Measurements from ENCODE around the gene SUDS3.

The SUDS3 gene

GRCh38 chr12:118447181-118447580, 70.8 kb downstream of the SUDS3 start:
- no peak for DNase-seq (ENCODE audit: low read depth in 2 of 2, low spot score in 1 of 2)

- no peak for DNase-seq (ENCODE audit: low read depth in 2 of 2, low spot score in 1 of 2)
Measured at GRCh38 chr12:118448341-118448740, 72.0 kb downstream of the SUDS3 start.

DNA sequence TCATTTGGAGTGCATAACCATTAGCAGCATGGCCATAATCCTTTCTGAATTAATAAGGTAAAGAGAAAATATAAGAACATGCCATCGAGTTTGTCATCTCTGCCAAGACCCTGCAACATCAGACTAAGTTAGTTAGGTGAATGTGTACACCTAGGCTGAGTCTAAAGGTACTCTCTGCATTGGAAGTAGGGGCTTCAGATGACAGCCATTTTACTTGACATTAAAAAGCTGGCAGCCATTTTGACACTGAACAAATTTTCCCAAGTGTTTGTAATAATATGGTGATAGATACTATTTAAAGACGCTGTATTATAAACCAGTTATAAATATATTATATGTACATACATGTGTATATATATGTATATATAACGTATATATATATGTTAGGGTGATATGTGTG, 79.0 kb downstream of the SUDS3 start:
- no peak for DNase-seq (ENCODE audit: low read depth in 2 of 2, low spot score in 1 of 2)

GRCh38 chr12:118456741-118457140, 80.4 kb downstream of the SUDS3 start:
- DNase-seq (ENCODE audit: low read depth in 2 of 2, low spot score in 1 of 2) = no peak

GRCh38 chr12:118459110-118459509, 82.8 kb downstream of the SUDS3 start:
- no peak for DNase-seq (ENCODE audit: low read depth in 2 of 2, low spot score in 1 of 2)

- no peak for DNase-seq (ENCODE audit: low read depth in 2 of 2, low spot score in 1 of 2)
Measured at GRCh38 chr12:118463677-118464076, 87.3 kb downstream of the SUDS3 start.

DNA sequence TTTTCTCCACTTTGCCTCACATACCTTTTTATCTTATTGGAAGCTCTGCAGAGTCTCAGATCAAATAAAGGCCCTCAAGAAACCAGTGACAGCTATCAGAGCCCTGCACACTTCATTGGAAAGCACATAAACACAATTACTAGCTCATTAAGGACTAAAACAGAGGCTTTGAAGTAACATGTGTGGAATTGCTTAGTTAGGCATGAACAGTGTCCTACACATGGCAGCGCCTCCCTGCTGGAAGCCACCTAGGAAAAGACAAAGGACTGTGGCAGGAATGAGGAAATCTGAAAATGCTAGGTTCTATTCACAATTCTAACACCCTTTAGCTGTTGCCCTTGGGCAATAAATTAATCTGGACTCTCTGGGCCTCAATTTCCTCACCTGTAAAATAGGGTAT, 89.4 kb downstream of the SUDS3 start:
- no peak for DNase-seq (ENCODE audit: low read depth in 2 of 2, low spot score in 1 of 2)

Measured in stimulated activated CD8-positive, alpha-beta memory T cell treated with anti-CD3 and anti-CD28 coated beads, Interleukin-4, amount 100 ng/mL, for 4 hours (primary cell).